Smooth muscle cell (in vitro differentiated cells): ENCODE results near the gene SLC22A16. TPM values are rescaled to one million over a fixed set of nuclear protein-coding genes. Genes with fewer than 3 reads are reported as not detected.

Experiments
- DNase-seq: peaks from one replicate; lab custom pipeline; 2025; ENCODE audit not compliant: unreplicated experiment; lab: John Stamatoyannopoulos, UW
- H2AFZ ChIP-seq: fragments of 200-600 bp; sonication (generic); 2 replicates; pipeline ENCODE4 v1.6.0; 2016; ENCODE audit warnings: antibody characterized with exemption, low read depth, mild to moderate bottlenecking
- H3F3A ChIP-seq: fragments of 200-600 bp; sonication (generic); 2 replicates; pipeline ENCODE4 v1.6.0; 2017; ENCODE audit warnings: antibody characterized with exemption, low read depth
- H3K27ac ChIP-seq: fragments of 200-600 bp; sonication (generic); 2 replicates; pipeline ENCODE4 v1.5.1; 2016; ENCODE audit warnings: low read depth, mild to moderate bottlenecking
- H3K27me3 ChIP-seq: fragments of 200-600 bp; sonication (generic); 2 replicates; pipeline ENCODE4 v1.6.1; 2016; ENCODE audit warnings: low read depth, mild to moderate bottlenecking
- H3K36me3 ChIP-seq: fragments of 200-600 bp; sonication (generic); 2 replicates; pipeline ENCODE4 v1.5.1; 2016; ENCODE audit warnings: low read depth
- H3K4me1 ChIP-seq: fragments of 200-600 bp; sonication (generic); 2 replicates; pipeline ENCODE4 v1.5.1; 2016; ENCODE audit warnings: low read depth
- H3K4me2 ChIP-seq: fragments of 200-600 bp; sonication (generic); 2 replicates; pipeline ENCODE4 v1.6.0; 2016; ENCODE audit warnings: mild to moderate bottlenecking
- H3K4me3 ChIP-seq: fragments of 200-600 bp; sonication (generic); 2 replicates; pipeline ENCODE4 v1.5.1; 2016; ENCODE audit warnings: mild to moderate bottlenecking
- H3K79me2 ChIP-seq: fragments of 200-600 bp; sonication (generic); 2 replicates; pipeline ENCODE4 v1.6.0; 2016; ENCODE audit warnings: low read depth, mild to moderate bottlenecking
- H3K9ac ChIP-seq: fragments of 200-600 bp; sonication (generic); 2 replicates; pipeline ENCODE4 v1.6.0; 2016; ENCODE audit warnings: low read depth
- H3K9me3 ChIP-seq: fragments of 200-600 bp; sonication (generic); replicated peaks from 2 replicates; pipeline ENCODE4 v1.5.1; 2016; ENCODE audit warnings: low read depth
- H4K20me1 ChIP-seq: fragments of 200-600 bp; sonication (generic); 2 replicates; pipeline ENCODE4 v1.6.0; 2016; ENCODE audit warnings: low read depth
- CTCF ChIP-seq: fragments of 200-600 bp; sonication (generic); IDR thresholded peaks from 2 replicates; pipeline ENCODE4 v1.5.1; 2017; ENCODE audit warnings: borderline replicate concordance, mild to moderate bottlenecking, antibody characterized with exemption; ENCODE audit not compliant: insufficient read depth, poor library complexity, severe bottlenecking
- WGBS: methylation state at CpG from one replicate; pipeline ENCODE4 v1.1.7; 2016; ENCODE audit warnings: low lambda C conversion rate; 5-methylcytosine and 5-hydroxymethylcytosine counted together
- polyA plus RNA-seq: library from polyadenylated mRNA; unstranded; fragments of >200 nt; fragmentation: Nextera tagmentation; extraction: Ambion mirVana; gene quantifications from 2 replicates; pipeline ENCODE4 v1.2.1, GENCODE V29; 2016
- total RNA-seq: library from RNA; depleted of rRNA; stranded (reverse); fragments of >200 nt; gene quantifications from 2 replicates; pipeline ENCODE4 v1.2.3, GENCODE V29; 2014

SLC22A16 gene
- total and polyA plus RNA-seq, 2 experiments from 2014 or later = not detected

DNA sequence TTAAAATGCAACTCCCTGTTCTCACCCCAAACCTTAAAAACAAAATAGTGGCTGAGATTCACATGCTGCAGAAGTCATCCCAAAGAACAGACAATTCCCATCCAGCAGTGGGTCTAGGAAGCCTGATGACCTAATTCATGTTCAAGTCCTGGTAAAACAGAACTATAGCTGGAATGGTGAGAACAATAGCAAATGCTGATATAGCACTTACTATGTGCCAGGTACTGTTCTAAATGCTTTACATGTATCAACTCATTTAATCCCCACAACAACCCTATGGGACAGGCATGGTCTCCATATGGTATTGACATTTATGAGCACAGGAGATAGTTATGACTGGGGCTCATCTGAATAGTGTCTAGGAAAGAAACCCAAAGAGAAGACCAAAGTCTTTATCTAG, 66.6 kb downstream of the SLC22A16 start:
- Histone ChIP-seq H3K79me2 (no peaks in the 10 kb centered on the region), H3K9ac (no peak overlapping the region), H3K27ac (no peak overlapping the region), H3K4me3 (no peak overlapping the region), H3K36me3 (no peaks in the 10 kb centered on the region), H3K9me3 (no peaks in the 10 kb centered on the region), H3K4me2 (no peak overlapping the region), H2AFZ (no peak overlapping the region), H3K4me1 (no peaks in the 10 kb centered on the region), H3K27me3 (no peaks in the 10 kb centered on the region), H3F3A (no peaks in the 10 kb centered on the region), H4K20me1 (no peaks in the 10 kb centered on the region)
- no peak for DNase-seq
- TF ChIP-seq CTCF = no peak

- no peak for DNase-seq
These were observed 67.5 kb downstream of the SLC22A16 start for GRCh38 chr6:110408901-110409300.

DNA sequence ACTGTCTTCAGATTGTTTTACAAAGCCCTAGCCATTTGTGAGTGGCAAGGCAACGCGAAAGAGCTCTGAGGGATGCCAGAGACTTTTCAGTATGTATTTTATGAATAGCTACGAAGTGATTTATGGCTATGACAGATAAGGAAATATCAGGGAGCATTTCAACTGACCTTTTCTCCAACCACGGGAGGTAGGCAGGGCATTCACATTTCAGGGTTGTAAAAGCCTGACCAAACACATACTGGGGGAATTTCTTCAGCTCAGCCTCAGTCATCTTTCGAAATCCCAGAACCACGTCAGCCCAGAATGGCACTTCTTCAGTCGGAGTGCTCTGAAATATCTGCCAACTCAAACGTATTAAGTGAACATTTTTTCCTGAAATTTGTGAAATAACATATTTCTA, 71.8 kb downstream of the SLC22A16 start:
- WGBS = 70% methylated on average over 8 of the region's 8 CpGs
- Histone ChIP-seq H4K20me1 (no peaks in the 10 kb centered on the region), H3F3A (no peaks in the 10 kb centered on the region), H2AFZ (no peak overlapping the region), H3K27me3 (no peaks in the 10 kb centered on the region), H3K4me1 (no peaks in the 10 kb centered on the region), H3K79me2 (no peaks in the 10 kb centered on the region), H3K27ac (no peak overlapping the region), H3K36me3 (no peaks in the 10 kb centered on the region), H3K9me3 (no peaks in the 10 kb centered on the region), H3K4me3 (no peak overlapping the region), H3K9ac (no peak overlapping the region), H3K4me2 (no peak overlapping the region)
- no peak for DNase-seq
- TF ChIP-seq CTCF = no peak

More at GRCh38 chr6:110408901-110409300, 67.5 kb downstream of the SLC22A16 start:
- no peak overlapping the region for H3K9ac ChIP-seq
- H3F3A ChIP-seq = no peaks in the 10 kb centered on the region
- H2AFZ ChIP-seq = no peak overlapping the region
- no peak for TF ChIP-seq CTCF
- H3K27ac ChIP-seq = no peak overlapping the region
- H3K4me3 ChIP-seq = no peak overlapping the region
- H3K36me3 ChIP-seq = no peaks in the 10 kb centered on the region
- no peaks in the 10 kb centered on the region for H3K4me1 ChIP-seq
- no peaks in the 10 kb centered on the region for H3K27me3 ChIP-seq
- H4K20me1 ChIP-seq = no peaks in the 10 kb centered on the region
- 81% methylated on average over 6 of the region's 6 CpGs for WGBS
- H3K79me2 ChIP-seq = no peaks in the 10 kb centered on the region
- H3K9me3 ChIP-seq = no peaks in the 10 kb centered on the region
- no peak overlapping the region for H3K4me2 ChIP-seq

GRCh38 chr6:110401585-110402176, 74.7 kb downstream of the SLC22A16 start:
- 89% methylated on average over 4 of the region's 4 CpGs for WGBS
- no peak overlapping the region for H3K27ac ChIP-seq
- no peaks in the 10 kb centered on the region for H4K20me1 ChIP-seq
- no peaks in the 10 kb centered on the region for H3K27me3 ChIP-seq
- no peak overlapping the region for H2AFZ ChIP-seq
- no peak overlapping the region for H3K4me3 ChIP-seq
- H3K36me3 ChIP-seq = no peaks in the 10 kb centered on the region
- no peaks in the 10 kb centered on the region for H3K79me2 ChIP-seq
- H3K9ac ChIP-seq = no peak overlapping the region
- no peak for DNase-seq
- TF ChIP-seq CTCF = no peak
- H3K4me2 ChIP-seq = no peak overlapping the region
- H3K4me1 ChIP-seq = no peaks in the 10 kb centered on the region
- H3K9me3 ChIP-seq = no peaks in the 10 kb centered on the region
- no peaks in the 10 kb centered on the region for H3F3A ChIP-seq
